AG09319 (cell line): ENCODE data around the gene TAF1A.
"Not testable (repeated sequence)": the region's sequence is repeated elsewhere in the genome, so short reads cannot be mapped to it uniquely, and the experiment has no call there.

Source experiments
- DNase-seq: peaks from one replicate; pipeline ENCODE4 v3.0.0-alpha.2; 2010; ENCODE audit warnings: low read depth; ENCODE audit errors: extremely low read depth
- TF ChIP-seq, protein P1 (sequence below): IDR thresholded peaks from 2 replicates; pipeline ENCODE4 v1.5.1; 2011; ENCODE audit warnings: low read depth, mild to moderate bottlenecking, inconsistent platforms, low read length, moderate library complexity

Gene TAF1A

GRCh38 chr1:222616525-222616924 is 26.8 kb upstream of the TAF1A start:
- DNase-seq = peak; percentile 86
- TF ChIP-seq, protein P1, sequence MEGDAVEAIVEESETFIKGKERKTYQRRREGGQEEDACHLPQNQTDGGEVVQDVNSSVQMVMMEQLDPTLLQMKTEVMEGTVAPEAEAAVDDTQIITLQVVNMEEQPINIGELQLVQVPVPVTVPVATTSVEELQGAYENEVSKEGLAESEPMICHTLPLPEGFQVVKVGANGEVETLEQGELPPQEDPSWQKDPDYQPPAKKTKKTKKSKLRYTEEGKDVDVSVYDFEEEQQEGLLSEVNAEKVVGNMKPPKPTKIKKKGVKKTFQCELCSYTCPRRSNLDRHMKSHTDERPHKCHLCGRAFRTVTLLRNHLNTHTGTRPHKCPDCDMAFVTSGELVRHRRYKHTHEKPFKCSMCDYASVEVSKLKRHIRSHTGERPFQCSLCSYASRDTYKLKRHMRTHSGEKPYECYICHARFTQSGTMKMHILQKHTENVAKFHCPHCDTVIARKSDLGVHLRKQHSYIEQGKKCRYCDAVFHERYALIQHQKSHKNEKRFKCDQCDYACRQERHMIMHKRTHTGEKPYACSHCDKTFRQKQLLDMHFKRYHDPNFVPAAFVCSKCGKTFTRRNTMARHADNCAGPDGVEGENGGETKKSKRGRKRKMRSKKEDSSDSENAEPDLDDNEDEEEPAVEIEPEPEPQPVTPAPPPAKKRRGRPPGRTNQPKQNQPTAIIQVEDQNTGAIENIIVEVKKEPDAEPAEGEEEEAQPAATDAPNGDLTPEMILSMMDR = no peak; the same call in 1 of the 2 replicates

DNA sequence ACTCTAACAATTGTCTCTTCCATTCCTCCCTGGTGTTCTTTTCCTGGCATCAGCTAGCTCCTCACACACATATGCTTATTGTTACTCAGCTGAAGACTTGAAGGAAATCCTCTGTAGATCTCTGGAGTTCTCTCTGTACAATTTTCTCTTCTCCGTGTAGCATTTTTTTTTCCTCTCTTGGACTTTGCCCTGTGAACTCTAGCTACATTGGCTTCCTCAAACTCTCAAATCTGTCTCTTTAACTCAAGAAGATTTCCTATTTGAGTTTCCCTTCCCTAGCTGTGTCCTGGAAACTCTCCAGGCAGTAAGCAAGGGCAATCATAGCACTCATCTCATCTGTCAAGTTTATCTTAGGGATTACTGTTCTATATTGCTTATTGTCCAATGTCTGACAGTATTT is 23.9 kb upstream of the TAF1A start:
- TF ChIP-seq, protein P1 = no peak
- no peak for DNase-seq

DNA sequence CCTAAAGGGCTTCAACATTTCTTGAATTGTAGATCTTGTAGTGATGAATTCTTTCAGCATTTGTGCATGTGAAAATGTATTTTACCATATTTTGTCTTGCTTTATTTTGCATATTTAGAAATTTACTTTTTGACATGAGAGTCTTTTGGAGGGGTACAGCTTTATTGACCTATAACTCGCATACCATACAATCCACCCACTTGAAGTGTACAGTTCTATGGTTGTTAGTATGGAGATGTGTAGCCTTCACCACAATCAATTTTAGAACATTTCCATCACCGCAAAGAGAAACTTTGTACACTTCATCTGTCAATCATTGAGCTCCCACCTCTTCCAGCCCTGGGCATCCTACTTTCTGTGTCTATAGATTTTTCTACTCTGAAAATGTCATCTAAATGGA is 21.0 kb upstream of the TAF1A start:
- DNase-seq = no peak
- TF ChIP-seq, protein P1 = no peak

DNA sequence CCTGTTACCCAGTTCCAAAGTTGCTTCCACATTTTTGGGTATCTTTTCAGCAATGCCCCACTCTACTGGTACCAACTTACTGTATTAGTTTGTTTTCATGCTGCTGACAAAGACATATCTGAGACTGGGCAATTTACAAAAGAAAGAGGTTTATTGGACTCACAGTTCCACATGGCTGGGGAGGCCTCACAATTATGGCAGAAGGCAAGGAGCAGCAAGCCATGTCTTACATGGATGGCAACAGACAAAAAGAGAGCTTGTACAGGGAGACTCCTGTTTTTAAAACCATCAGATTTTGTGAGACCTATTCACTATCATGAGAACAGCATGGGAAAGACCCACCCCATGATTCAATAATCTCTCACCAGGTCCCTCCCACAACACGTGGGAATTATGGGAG is 19.4 kb upstream of the TAF1A start:
- not testable (repeated sequence) for DNase-seq

GRCh38 chr1:222606757-222607156 is 17.0 kb upstream of the TAF1A start:
- TF ChIP-seq, protein P1 = no peak

GRCh38 chr1:222601257-222601656 is 11.5 kb upstream of the TAF1A start:
- no peak for DNase-seq
- TF ChIP-seq, protein P1 = no peak

More at GRCh38 chr1:222606757-222607156, 17.0 kb upstream of the TAF1A start:
- no peak for DNase-seq

DNA sequence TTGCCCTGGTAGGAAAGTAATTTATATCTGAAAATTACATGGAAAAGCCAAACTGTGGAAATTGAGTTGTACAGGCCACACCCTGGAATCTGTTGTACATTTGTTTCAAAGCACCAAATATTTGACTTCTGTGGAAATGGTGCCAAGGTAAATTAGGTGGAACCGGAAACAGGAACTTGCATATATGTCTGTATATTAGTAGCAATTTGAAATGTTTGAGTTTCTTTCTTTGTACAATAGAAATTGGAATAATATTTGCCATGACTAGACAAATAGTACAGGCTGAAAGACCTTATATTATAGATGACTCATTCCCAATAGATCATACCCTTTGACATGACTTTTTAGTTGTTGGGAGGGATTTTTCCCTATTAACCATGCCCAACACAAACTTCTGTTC is 10.5 kb upstream of the TAF1A start:
- TF ChIP-seq, protein P1 = no peak
- no peak for DNase-seq

GRCh38 chr1:222596696-222597095 is 7.0 kb upstream of the TAF1A start:
- TF ChIP-seq, protein P1 = no peak
- DNase-seq = no peak
